ENCODE measurements around the gene RALA.
"Not testable (repeated sequence)": the region's sequence is repeated elsewhere in the genome, so short reads cannot be mapped to it uniquely, and the experiment has no call there.

The RALA gene

DNA sequence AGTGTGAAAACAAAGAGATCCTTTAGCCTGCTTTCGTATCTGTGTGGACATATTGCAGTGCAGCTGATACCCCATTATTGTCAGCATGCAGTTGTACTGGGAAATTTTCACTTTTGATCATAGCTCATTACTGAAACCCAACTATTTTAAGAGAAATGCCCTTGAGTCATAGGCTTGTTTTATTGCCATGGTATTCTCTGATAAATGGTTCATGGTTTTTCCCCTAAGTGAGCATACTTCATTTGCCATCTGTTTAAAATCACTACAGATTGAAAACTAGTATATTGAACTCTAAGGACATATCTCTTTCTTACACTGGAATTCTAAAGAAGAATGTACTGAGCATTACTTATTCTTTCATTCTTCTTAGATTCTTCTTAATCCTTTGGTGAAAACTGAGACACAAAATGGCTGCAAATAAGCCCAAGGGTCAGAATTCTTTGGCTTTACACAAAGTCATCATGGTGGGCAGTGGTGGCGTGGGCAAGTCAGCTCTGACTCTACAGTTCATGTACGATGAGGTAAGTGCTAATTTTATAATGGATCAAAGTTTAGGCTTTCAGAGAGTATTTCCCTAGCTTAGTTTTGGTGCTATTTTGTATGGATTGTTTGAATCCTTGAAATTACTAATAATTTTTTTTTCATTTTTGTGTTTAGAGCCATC, 63.0 kb downstream of the RALA start:
- DNase-seq (ENCODE audit: low read depth), result no peak

DNA sequence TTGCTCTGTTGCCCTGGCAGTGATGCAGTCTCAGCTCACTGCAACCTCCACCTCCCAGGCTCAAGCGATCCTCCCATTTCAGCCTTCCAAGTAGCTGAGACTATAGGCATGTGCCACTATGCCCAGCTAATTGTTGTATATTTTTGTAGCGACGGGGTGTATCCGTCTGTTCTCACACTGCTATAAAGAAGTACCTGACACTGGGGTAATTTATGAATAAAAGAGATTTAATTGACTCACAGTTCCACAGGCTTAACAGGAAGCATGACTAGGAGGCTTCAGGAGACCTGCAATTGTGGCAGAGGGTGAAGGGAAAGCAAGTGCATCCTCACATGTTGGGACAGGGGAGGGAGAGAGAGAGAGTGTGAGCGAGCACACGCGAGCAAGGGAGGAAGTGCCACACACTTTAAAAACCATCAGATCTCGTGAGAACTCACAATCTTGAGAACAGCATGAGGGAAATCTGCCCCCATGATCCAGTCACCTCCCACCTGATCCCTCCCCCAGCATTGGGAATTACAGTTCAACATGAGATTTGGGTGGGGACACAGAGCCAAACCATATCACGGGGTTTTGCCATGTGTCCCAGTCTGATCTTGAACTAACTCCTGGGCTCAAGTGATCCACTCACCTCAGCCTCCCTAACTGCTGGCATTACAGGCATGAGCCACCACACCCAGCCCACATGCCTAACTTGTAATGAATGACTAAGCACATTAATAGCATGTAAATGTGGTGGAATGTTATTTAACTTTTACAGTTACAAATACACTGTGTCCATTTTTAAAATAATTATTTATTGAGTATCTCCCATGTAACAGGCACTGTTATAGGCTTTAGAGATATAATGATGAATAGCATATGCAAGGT, 65.5 kb downstream of the RALA start:
- DNase-seq (ENCODE audit: low read depth), result no peak

DNA sequence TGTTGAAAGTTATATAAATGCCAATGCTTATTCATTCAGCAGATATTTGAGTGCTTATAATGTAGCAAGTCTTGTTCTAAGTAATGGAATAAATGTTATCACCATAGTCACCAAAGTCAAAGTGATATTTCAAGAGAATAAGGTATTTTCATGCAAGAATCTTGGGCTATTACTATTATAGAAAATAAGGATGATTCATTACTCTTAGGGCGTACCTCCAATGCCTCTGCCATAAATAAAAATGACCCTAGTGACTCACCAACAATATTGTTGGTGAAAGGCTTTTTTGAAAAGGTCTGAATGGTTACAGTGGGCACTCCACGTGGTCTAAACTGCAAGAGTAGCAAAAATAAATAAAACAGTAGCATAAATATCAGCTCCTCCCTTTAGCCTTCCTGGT, 68.4 kb downstream of the RALA start:
- no peak for DNase-seq (ENCODE audit: low read depth)

DNA sequence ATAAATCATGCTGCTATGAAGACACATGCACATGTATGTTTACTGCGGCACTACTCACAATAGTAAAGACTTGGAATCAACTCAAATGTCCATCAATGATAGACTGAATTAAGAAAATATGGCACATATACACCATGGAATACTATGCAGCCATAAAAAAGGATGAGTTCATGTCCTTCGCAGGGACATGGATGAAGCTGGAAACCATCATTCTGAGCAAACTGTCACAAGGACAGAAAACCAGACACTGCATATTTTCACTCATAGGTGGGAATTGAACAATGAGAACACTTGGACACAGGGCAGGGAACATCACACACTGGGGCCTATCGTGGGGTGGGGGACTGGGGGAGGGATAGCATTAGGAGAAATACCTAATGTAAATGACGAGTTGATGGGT, 69.7 kb downstream of the RALA start:
- DNase-seq (ENCODE audit: low read depth), result not testable (repeated sequence)

DNA sequence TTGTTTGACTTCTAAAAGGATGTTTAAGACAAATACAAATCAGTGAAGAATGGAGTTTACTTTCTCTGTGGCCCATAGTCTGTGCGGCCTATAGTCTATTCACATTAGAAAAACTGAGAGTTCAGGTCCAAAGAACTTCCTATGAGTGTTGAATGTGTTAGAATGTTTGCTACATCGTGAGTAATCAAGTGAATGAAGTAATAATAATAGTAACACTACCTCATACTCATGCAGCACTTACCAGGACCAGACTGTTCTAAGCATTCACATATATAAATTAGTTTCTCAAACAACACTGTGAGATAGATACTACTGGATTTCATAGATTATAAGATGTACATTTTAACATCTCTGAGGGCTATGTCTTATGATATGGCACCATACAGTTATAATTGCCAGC, 70.4 kb downstream of the RALA start:
- no peak for DNase-seq (ENCODE audit: low read depth)

DNA sequence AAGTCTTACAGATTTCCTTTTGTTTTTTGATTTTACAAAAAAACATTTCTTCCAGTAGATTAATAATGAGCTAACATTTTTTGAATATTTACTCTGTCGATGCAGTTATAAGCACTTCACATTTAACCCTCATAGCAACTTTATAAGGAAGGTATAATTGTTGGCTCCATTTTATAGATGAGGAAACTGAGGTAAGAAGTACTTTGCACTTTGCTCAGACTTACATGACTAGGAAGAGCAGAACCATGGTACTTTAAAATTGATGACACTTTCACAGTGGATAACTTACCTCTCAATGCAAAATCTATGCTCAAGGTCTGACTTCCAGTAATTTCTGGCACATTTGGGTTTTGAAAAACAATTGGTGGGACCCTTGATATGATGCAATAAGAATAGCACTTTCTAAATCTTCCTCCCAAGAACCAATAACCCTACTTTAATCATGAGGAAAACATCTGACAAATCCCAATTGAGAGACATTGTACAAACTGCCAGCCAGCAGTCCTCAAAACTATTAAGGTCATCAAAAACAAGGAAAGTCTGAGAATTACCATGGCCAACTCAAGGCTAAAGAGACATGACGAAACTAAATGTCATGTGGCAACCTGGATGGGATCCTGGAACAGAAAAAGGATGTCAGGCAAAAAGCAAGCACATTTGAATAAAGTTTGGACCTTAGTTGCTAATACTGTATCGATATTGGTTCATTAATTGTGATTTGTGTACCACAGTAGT, 72.6 kb downstream of the RALA start:
- no peak for DNase-seq (ENCODE audit: low read depth)

DNA sequence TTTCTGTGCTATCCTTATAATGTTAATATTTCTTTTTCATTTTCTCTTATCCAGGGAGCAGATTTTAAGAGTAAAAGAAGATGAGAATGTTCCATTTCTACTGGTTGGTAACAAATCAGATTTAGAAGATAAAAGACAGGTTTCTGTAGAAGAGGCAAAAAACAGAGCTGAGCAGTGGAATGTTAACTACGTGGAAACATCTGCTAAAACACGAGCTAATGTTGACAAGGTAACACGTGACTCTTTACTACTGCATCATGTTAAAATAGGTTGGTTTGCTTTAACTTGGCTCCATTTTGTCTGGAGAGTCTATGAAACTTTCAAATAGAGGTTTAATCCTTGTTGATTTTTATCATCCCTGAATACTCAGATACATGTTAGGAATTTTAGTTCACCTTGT, 73.3 kb downstream of the RALA start:
- DNase-seq (ENCODE audit: low read depth), result no peak

DNA sequence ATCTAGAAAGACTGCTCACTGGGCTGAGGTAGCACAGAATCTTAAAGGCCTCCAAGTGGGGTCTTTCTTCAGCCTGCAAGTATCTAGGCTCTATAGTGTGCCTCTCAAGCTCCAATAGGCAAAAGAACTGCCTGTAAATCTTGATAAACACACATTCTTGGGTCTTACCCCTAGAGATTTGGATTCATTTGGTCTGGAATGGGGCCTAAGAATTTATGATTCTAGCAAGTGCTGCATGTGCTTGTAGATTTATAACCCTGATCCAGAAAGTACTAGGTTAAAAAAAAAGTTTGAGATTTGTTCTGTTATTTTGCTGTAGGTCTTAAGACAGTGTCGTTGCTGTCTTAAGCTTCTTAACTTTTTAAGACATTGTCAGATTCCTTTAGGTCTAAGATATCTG, 74.1 kb downstream of the RALA start:
- DNase-seq (ENCODE audit: low read depth), result no peak

DNA sequence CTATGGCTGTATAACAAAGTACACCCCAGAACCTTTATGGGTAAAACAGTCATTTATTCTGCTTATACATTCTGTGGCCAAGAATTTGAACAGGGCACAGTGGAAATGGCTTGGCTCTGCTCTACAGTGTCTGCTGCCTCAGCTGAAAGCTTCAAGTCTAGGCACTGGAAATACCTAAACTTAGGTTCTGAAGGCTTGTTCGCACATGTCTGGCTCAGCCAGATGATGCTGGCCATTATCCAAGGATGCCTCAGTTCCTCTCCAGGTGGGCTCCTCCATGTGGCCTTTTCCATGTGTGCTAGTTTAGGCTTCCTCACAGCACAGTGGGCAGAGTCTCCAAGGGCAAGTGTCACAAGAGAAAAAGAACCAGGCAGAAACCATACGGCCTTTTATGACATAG, 76.8 kb downstream of the RALA start:
- DNase-seq (ENCODE audit: low read depth), result no peak

DNA sequence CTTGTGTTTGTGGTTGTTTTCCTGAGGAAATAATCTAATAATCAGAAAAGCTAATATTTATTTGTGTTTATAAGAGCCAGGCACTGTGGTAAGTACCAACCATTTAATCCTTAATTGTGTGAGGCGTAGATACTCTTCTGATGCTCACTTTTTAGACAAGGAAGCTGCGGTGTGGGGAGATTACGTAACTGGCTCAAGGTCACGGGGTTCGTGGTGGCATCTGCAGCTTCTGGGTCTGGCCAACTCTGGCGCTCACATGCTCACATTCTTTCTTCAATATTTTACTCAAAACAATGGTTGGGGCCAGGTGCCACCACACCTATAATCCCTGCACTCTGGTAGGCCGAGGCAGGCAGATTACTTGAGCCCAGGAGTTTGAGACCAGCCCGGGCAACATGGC, 77.6 kb downstream of the RALA start:
- DNase-seq (ENCODE audit: low read depth), result no peak

DNA sequence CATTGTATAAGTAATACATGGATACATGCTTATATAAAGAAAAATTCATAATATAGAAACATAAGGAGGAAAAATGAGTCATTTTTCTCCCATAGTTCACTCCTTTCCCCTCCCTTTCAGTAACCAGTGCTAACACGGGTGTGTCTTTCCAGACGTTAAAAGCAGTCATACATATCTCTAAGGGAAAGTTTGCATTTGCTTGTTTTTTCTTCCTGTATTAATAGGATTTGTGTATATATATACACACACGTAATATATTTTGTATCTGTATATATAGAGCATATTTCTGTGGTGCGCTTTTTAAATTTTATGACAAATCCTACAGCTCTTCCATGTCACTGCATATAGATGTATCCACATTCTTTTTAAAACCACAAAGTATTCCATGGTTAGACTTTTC, 78.8 kb downstream of the RALA start:
- no peak for DNase-seq (ENCODE audit: low read depth)

DNA sequence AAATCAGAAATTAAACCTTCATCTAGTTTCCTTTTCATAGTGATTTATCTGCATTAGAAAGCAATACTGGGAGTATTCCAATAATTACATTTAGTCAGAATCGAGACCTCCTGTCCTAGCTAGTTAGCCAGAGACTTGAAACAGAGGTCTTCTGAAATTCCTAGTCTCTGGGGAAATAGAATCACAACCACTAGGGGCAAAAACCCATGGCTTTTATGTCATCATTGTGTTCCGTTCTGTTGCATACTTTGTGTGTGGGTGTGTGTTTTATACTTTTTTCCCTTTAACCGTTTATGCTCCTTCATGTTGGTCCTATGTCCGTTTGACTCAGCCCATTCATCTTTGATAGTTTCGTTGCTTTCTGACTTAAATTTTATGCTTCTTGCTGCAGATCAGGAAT, 79.8 kb downstream of the RALA start:
- no peak for DNase-seq (ENCODE audit: low read depth)

DNA sequence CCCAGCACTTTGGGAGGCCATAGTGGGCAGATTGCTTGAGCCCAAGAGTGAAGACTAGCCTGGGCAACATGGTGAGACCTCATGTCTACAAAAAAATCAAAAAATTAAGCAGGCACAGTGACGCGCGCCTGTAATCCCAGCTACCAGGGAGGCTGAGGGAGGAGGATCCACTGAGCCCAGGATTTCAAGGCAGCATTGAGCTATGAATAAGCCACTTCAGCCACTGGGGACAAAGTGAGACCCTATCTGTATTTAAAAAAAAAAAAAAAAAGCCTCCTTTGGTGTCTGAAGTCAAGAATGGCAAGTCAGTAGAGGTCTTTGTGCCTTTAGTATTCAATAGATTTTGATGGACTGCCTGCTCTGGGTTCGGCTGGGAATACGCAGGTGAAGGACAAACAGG, 85.7 kb downstream of the RALA start:
- no peak for DNase-seq (ENCODE audit: low read depth)

DNA sequence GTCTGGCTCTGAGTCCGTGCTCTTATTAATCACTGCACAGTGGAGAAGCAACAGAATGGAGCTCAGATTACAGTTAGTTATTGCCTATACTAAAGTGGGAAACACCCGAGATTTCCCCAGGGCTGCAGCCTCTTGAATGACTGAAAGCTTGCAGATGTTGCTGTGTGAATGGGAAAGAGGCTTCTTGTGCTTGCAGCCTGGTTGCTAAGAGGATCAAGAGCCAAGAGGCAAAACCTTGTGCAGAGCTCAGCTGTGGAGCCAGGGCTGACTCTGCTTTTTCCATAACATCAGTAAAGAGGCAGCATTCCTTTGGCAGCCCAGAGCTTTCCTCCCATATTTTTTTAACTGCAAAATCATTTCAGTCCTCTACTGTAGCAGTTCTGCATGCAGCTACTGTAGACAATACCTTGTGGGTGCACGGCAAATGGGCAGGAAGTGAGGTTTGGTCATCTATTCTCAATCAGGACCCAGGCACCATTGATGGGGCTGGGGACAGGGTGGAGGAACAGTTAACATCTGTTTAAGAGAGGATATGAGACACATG, 86.5 kb downstream of the RALA start:
- DNase-seq (ENCODE audit: low read depth), result no peak

DNA sequence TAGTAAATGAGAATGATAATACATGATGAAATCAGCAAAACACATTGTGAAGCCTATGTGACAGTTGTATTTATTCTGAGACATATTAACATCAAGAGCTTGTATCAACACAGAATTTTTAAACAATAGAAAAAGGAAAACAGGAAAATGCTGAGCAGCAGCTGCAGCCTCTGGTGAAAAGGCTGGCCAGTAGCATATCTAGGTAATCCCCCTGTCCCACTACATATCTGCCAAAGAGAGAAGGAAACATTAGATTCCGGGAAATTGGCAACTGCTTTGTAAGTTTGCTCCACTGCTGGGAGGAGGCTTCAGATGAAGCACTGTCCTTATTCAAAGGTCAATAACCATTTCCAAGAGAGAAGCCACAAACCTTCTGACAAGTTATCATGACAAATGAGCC, 89.4 kb downstream of the RALA start:
- DNase-seq (ENCODE audit: low read depth), result no peak

DNA sequence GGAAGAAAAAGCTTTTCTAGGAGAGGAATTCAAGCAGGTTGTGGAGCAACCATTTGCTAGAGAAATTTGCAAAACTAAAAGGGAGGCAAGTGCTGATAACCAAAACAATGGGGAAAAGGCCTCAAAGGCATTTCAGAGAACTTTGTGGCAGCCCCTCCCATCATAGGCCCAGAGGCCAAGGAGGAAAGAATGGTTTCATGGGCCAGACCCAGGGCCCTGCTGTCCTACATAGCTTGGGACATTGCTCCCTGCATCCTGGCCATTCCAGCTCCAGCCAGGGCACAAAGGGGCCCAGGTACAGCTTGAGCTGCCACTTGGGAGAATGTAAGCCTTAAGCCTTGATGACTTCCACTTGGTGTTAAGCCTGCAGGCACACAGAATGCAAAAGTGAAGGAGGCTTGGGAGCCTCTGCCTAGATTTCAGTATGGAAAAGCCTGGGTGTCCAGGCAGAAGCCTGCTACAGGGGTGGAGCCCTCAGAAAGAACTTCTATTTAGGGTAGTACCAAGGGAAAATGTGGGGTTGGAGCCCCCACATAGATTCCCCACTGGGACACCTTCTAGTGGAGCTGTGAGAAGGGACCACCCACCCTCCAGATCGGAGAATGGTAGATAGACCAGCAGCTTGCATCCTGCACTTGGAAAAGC, 91.2 kb downstream of the RALA start:
- DNase-seq (ENCODE audit: low read depth), result no peak

DNA sequence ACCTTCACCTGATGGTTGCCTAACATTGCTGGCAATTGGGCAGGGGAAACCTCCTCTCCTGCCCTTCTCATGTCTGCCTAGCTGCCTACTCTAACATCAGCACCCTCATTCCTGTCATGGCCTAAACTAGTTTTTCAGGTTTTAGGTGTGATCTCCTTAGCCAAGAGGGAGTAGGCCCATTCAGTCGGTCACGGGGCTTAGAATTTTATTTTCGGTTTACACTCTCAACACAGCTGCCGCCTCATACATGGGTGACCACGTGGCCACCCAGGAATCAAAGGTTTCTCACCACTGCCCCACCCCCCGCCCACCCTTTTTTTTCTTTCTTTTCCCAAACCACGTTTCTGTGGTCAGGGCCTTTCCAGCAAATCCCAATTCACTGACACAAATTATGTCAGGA, 97.2 kb downstream of the RALA start:
- DNase-seq (ENCODE audit: low read depth), result no peak

DNA sequence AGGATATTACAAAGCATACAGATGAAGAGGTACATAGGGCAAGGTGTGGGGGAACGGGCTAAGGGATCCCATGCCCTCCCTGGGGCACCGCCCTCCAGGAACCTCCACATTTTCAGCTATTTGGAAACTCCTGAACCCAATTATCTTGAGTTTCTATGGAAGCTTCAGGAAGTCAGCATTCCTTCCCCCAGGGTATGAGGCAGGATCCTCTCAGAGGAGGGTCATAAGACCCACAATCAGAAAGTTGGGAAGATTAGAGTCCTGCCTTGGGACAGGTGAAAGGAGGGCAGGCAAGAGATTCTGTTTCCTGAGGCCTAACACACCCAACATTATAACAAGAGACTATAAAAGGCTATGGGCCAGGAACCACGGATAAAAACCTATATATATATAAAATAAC, 98.0 kb downstream of the RALA start:
- no peak for DNase-seq (ENCODE audit: low read depth)

DNA sequence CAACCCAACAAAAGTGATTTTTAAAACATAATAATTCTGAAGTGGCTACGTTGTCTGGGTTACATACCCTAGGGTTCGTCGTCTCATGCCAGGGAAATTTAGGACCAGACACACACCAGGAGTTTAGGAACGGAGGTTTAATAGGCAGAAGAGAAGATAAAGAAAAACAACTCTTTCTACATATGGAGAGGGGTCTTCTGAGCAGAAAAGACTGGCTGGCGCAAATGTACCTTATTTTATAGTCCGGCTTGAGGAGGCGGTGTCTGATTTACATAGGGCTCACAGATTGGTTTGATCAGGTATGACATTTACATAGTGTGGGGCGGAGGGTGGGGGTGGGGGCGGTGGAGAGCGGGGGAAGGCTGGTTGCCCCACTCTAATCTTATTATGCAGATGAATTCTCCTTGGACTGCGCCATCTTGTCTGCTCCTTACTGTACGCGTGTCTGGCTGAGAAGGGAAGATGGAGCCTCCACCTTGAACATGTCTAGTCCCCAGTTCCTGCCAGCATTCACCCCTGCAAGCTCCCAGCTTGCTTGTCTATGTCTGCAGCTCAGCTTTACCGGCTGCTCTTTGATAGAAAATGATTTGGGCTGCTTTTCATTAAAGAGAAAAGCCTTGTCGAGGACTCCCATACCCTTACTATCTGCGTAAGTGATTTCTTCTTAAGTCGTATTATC, 98.7 kb downstream of the RALA start:
- DNase-seq (ENCODE audit: low read depth), result no peak

DNA sequence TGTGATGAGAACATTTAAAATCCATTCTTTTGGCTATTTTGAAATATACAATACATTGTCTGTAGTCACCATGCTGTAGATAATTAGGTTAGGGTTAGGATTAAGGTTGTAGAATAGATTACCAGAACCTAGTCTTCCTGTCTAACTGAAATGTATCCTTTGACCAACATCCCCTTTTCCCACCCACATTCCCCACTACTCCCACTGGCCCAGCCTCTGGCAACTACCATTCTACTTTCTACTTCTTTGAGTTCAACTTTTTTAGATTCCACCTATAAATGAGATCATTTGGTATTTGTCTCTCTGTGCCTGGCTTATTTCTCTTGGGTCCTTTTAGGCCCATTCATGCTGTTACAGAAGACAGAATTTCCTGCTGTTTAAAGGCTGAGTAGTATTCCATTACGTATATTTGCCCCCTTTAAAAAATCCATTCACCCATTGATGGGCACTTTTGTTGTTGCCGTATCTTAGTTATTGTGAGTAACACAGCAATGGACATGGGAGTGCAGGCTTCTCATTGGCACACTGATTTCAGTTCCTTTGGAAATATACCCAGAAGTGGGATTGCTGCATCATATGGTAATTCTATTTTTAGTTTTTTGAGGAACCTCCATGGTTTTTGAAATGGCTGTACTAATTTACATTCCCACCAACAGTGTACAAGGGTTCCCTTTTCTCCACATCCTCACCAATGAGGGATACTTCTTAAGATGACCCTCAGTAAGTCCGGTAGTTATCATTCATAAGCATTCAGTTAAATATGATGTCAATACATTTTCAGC, 104.0 kb downstream of the RALA start:
- DNase-seq (ENCODE audit: low read depth), result no peak

Data from activated T-cell treated with anti-CD3 and anti-CD28 coated beads for 1 hour (primary cell).